ENCODE measurements around the gene ZBED4.

ZBED4 gene

DNA sequence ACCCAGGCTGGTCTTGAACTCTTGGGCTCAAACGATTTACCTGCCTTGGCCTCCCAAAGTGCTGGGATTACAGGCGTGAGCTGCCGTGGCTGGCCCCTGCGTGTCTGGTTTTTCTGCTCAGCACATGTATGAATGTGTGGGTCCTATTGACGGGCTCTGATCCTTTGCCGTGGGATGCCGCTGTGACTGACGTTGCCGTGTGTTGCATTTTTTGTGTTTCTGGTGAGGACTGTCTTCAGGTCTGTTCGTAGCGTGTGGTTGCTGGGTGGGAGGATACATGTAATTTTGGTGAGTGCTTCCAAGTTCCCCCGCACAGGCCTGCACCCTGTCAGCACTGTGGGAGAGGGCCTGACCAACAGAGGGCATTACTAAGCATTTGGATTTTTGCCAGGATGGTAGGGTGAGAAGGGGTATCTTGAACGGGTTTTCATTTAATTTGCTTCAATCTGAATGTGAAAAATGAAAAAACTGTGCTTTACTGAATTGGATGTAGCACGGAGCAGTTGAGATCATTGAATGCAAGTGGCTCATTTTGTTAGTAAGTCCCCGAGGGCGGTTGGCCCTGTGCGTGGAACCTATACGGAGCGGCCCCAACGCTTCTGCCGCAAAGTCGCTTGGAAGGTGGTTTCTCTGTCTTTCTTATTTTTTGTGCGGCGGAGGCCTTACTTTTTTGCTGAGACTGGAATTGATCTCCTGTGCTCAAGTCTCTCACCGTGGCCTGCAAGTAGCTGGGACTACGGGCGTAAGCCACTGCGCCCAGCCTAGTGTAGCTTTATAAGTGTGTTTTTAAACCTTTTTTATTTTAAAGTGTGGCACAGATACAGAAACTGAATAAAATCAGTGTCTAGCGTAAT, 8.2 kb downstream of the ZBED4 start:
- ATAC-seq = no peak

GRCh38 chr22:49862496-49862776, 8.8 kb downstream of the ZBED4 start:
- no peak overlapping the region for H3K4me3 Mint-ChIP-seq
- H3K27ac Mint-ChIP-seq = no peak overlapping the region
- ATAC-seq (no peak), DNase-seq (no peak)
- H3K9me3 Mint-ChIP-seq = peaks cover 10 to 14% of the 10 kb centered on the region in 2 donors
- H3K4me1 Mint-ChIP-seq = peaks cover 55% of the 10 kb centered on the region
- H3K27me3 Mint-ChIP-seq = no peaks in the 10 kb centered on the region

More for the DNA sequence above, 8.2 kb downstream of the ZBED4 start:
- no peak overlapping the region for H3K4me3 Mint-ChIP-seq
- no peak for DNase-seq
- H3K9me3 Mint-ChIP-seq = peaks cover 5 to 14% of the 10 kb centered on the region in 2 donors
- peaks cover 52% of the 10 kb centered on the region for H3K4me1 Mint-ChIP-seq
- H3K27ac Mint-ChIP-seq = no peak overlapping the region
- H3K27me3 Mint-ChIP-seq = no peaks in the 10 kb centered on the region

DNA sequence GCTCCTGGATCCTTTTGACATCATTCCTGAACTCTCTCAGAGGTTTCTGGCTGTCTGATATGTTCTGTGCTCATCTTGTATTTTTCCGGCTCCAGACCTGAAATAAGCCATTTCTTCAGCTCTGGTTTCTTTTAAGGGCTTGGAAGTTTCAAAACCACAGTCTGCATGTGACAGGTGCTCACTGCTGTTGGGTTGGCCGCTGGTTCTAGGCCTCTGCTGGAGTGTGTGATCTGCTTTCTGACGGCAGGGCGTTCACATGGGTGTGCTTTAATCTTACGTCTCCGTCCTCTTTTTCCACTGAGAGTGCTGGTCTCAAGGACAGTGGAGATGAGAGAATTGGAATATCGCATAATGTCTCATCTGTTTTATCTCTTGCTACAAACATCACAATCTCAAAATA, 10.3 kb downstream of the ZBED4 start:
- Mint-ChIP-seq H3K4me1 (peaks cover 58% of the 10 kb centered on the region), H3K27me3 (no peaks in the 10 kb centered on the region), H3K4me3 (no peak overlapping the region), H3K27ac (peak overlapping the region in 1 of 2 donors; percentile 36), H3K9me3 (peaks cover 14 to 18% of the 10 kb centered on the region in 2 donors)
- DNase-seq (no peak), ATAC-seq (no peak)

DNA sequence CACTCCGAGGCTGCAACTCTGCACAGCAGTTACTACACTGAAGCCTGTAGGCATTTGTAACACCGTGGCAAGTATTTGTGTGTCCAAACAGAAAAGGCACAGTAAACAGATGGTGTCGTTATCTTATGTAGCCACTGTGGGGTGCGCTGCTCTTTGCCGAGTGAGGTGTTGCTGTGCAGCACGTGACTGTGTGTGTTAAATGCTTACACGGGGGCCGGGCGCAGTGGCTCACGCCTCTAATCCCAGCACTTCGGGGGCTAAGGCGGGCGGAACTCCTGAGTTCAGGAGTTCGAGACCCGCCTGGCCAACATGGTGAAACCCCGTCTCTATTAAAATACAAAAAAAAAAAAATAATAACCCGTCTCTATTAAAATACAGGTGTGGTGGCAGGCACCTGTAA, 11.5 kb downstream of the ZBED4 start:
- H3K27ac Mint-ChIP-seq = no peak overlapping the region
- DNase-seq (no peak), ATAC-seq (no peak)
- no peaks in the 10 kb centered on the region for H3K27me3 Mint-ChIP-seq
- no peak overlapping the region for H3K4me3 Mint-ChIP-seq
- H3K4me1 Mint-ChIP-seq = peaks cover 61% of the 10 kb centered on the region
- peaks cover 22 to 27% of the 10 kb centered on the region in 2 donors for H3K9me3 Mint-ChIP-seq

DNA sequence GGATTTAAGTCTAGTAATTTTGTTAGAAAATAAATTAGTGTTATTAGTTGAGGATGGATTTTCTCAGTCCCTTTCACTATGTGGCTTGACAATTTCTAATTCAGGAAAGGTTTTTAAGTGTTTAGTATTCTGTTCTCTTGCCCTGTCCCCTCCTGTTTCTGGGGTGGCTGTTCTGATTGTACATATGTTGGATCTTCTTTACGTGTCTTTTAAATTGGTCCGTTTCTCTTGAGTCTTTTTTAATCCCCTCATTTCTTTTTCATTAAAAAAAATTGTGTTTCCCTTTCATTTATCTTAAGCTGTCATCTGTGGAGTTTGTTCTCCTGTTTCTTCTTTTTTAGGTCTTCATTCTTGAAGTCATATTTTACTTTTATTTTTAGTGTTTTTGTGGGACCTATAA, 12.5 kb downstream of the ZBED4 start:
- peaks cover 22 to 27% of the 10 kb centered on the region in 2 donors for H3K9me3 Mint-ChIP-seq
- ATAC-seq (no peak), DNase-seq (no peak)
- H3K27ac Mint-ChIP-seq = no peak overlapping the region
- peaks cover 64% of the 10 kb centered on the region for H3K4me1 Mint-ChIP-seq
- H3K4me3 Mint-ChIP-seq = no peak overlapping the region
- H3K27me3 Mint-ChIP-seq = no peaks in the 10 kb centered on the region

GRCh38 chr22:49866646-49867045, 13.0 kb downstream of the ZBED4 start:
- no peak for ATAC-seq
- H3K27ac Mint-ChIP-seq = no peak overlapping the region
- peaks cover 22 to 27% of the 10 kb centered on the region in 2 donors for H3K9me3 Mint-ChIP-seq
- no peaks in the 10 kb centered on the region for H3K27me3 Mint-ChIP-seq
- DNase-seq = no peak
- peaks cover 59% of the 10 kb centered on the region for H3K4me1 Mint-ChIP-seq
- no peak overlapping the region for H3K4me3 Mint-ChIP-seq

GRCh38 chr22:49867303-49868265, 13.9 kb downstream of the ZBED4 start:
- ATAC-seq (no peak), DNase-seq (no peak)
- Mint-ChIP-seq H3K9me3 (peaks cover 22 to 27% of the 10 kb centered on the region in 2 donors), H3K4me3 (peak overlapping the region in 1 of 2 donors; percentile 3), H3K27me3 (no peaks in the 10 kb centered on the region), H3K27ac (peak overlapping the region in 1 of 2 donors; percentile 80), H3K4me1 (peaks cover 53% of the 10 kb centered on the region)

GRCh38 chr22:49869086-49869830, 15.6 kb downstream of the ZBED4 start:
- ATAC-seq = no peak
- no peak overlapping the region for H3K4me3 Mint-ChIP-seq
- peaks cover 22 to 27% of the 10 kb centered on the region in 2 donors for H3K9me3 Mint-ChIP-seq
- DNase-seq = no peak
- peaks cover 38% of the 10 kb centered on the region for H3K4me1 Mint-ChIP-seq
- no peaks in the 10 kb centered on the region for H3K27me3 Mint-ChIP-seq
- no peak overlapping the region for H3K27ac Mint-ChIP-seq

DNA sequence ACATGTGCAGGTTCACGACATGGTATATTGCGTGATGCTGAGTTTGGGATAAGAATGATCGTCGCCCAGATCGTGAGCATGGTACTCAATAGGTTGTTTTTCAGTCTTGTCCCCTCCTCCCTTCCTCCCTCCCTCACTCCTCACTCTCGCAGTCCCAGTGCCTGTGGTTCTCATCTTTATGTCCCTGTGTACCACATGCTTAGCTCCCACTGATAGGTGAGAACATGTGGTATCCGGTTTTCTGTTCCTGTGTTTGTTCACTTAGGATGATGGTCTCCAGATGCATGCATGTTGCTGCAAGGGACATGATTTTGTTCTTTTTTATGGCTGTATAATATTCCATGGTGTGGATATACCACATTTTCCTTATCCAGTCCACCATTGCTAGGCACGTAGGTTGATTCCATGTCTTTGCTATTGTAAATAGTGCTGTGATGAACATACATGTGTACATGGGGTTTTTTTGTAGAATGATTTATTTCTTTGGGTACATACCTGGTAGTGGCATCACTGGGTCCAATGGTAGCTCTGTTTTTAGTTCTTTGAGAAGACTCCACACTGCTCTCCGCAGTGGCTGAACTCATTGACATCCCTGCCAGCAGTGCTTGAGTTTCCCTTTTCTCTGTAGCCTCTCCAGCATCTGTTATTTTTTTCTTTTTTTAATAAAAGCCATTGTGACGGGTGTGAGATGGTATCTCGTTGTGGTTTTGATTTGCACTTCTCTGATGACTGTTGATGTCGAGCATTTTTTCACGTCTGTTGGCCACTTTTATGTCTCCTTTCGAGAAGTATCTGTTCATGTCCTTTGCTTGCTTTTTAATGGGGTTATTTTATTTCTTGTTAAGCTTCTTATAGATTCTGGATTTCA, 16.4 kb downstream of the ZBED4 start:
- ATAC-seq (no peak), DNase-seq (no peak)
- Mint-ChIP-seq H3K4me3 (no peak overlapping the region), H3K27me3 (no peaks in the 10 kb centered on the region), H3K4me1 (peaks cover 37% of the 10 kb centered on the region), H3K9me3 (peaks cover 22 to 27% of the 10 kb centered on the region in 2 donors), H3K27ac (no peak overlapping the region)

- DNase-seq = no peak
- H3K4me3 Mint-ChIP-seq = no peak overlapping the region
- ATAC-seq = no peak
- H3K9me3 Mint-ChIP-seq = peaks cover 11 to 26% of the 10 kb centered on the region in 2 donors
- no peaks in the 10 kb centered on the region for H3K27me3 Mint-ChIP-seq
- no peak overlapping the region for H3K27ac Mint-ChIP-seq
- peaks cover 37% of the 10 kb centered on the region for H3K4me1 Mint-ChIP-seq
These were observed 17.8 kb downstream of the ZBED4 start for GRCh38 chr22:49871482-49871881.

DNA sequence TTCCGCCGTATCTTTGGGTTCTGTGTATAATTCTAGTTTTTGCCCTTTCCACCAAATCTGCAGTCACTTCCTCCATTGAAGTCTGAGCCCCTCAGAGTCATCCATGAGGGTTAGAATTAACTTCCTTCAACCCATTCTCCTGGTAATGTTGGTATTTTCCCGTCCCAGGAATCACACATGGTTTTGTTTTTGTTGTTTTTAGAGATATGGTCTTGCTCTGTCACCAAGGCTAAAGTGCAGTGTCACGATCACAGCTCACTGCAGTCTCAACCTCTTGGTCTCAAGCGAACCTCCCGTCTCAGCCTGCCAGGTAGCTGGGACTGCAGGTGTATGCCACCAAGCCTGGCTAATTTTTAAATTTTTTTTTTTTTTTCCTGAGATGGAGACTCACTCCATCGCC, 18.7 kb downstream of the ZBED4 start:
- peaks cover 8 to 17% of the 10 kb centered on the region in 2 donors for H3K9me3 Mint-ChIP-seq
- no peak overlapping the region for H3K27ac Mint-ChIP-seq
- H3K27me3 Mint-ChIP-seq = no peaks in the 10 kb centered on the region
- ATAC-seq = no peak
- peaks cover 28% of the 10 kb centered on the region for H3K4me1 Mint-ChIP-seq
- no peak overlapping the region for H3K4me3 Mint-ChIP-seq
- DNase-seq = no peak

GRCh38 chr22:49873228-49873940, 19.7 kb downstream of the ZBED4 start:
- DNase-seq = no peak
- H3K4me1 Mint-ChIP-seq = peaks cover 18% of the 10 kb centered on the region
- no peaks in the 10 kb centered on the region for H3K27me3 Mint-ChIP-seq
- ATAC-seq = no peak
- H3K9me3 Mint-ChIP-seq = peaks cover 8 to 10% of the 10 kb centered on the region in 2 donors
- H3K27ac Mint-ChIP-seq = peak overlapping the region in 1 of 2 donors; percentile 50
- H3K4me3 Mint-ChIP-seq = no peak overlapping the region

GRCh38 chr22:49877642-49878041, 24.0 kb downstream of the ZBED4 start:
- DNase-seq = no peak
- Mint-ChIP-seq H3K9me3 (no peaks in the 10 kb centered on the region), H3K27ac (no peak overlapping the region), H3K27me3 (no peaks in the 10 kb centered on the region), H3K4me3 (no peak overlapping the region), H3K4me1 (peaks cover 21% of the 10 kb centered on the region)
- ATAC-seq = no peak

GRCh38 chr22:49878206-49878605, 24.6 kb downstream of the ZBED4 start:
- DNase-seq = no peak
- H3K27me3 Mint-ChIP-seq = no peaks in the 10 kb centered on the region
- H3K4me3 Mint-ChIP-seq = no peak overlapping the region
- H3K9me3 Mint-ChIP-seq = no peaks in the 10 kb centered on the region
- no peak overlapping the region for H3K27ac Mint-ChIP-seq
- no peak for ATAC-seq
- peaks cover 23% of the 10 kb centered on the region for H3K4me1 Mint-ChIP-seq
